ENCODE data around the gene CISD2.
"Not testable (repeated sequence)": the region's sequence is repeated elsewhere in the genome, so short reads cannot be mapped to it uniquely, and the experiment has no call there.

The CISD2 gene

GRCh38 chr4:102868781-102869568 lies at the start of gene CISD2:
TSS of gene CISD2 (plus strand) at chr4:102868992. CDS start at chr4:102869085, 93 bp downstream.
- DNase-seq (ENCODE audit: low read depth): peak; percentile 87

GRCh38 chr4:102819100-102819499 lies 49.7 kb upstream of the CISD2 start:
- not testable (repeated sequence) for DNase-seq (ENCODE audit: low read depth)

- no peak for DNase-seq (ENCODE audit: low read depth)
Observed at GRCh38 chr4:102819588-102820365, 49.0 kb upstream of the CISD2 start.

GRCh38 chr4:102823464-102823863 lies 45.3 kb upstream of the CISD2 start:
- no peak for DNase-seq (ENCODE audit: low read depth)

DNA sequence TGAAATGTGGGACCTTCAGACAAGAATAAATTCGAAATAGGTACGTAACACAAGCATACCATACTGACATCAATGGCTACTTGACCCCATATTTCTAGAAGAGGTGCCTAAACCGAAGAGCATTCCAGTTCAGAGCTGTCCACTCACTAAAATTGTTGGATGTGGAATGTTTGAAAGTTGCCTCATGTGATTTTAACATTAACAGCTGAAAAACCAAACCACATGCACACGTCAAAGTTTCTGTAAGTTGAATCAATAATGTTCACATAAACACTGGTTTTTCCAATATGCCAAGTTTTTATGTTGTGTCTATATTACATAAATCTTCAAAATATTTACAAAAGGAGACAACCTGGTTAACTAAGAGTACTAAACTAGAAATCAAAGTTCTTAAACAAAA lies 44.9 kb upstream of the CISD2 start:
- DNase-seq (ENCODE audit: low read depth): no peak

GRCh38 chr4:102824398-102824797 lies 44.4 kb upstream of the CISD2 start:
- DNase-seq (ENCODE audit: low read depth): no peak

DNA sequence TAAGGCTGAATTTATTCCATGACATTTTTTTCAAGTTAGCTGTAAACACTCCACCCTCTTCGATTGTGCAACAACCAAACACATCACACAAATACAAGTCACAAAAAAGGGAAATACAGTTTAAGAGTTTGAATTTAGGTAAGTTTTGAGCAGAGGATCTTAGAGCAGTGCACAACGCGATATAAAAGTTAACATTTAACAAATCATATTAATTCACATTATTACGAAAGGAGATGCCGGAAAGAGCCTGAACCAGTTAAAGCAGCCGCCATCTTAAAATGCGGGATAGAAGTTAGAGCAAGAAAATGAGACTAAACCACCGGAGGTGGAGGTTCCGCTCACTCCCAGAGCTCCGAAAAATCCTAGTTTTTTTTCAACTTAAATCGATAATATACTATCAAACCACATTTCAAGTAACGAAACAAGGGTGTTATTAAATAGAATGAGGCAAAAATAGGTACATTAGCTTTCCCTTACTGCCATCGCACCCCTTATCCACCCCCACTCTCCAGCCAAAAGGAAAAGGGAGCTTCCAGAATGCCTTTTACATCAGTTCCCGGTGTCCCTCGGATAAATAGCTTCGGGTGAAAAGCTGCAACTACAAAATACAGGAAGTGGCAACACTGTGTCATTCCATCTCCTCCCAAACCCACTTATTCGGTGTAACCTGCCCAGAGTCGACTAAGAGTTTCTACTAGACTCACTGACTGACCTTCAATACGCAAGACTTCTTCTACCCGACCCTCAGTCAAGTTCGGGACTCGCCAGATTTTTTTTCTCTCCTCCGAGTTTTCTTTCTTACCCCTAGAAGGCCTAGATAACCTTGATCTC lies 43.3 kb upstream of the CISD2 start:
- DNase-seq (ENCODE audit: low read depth): no peak

DNA sequence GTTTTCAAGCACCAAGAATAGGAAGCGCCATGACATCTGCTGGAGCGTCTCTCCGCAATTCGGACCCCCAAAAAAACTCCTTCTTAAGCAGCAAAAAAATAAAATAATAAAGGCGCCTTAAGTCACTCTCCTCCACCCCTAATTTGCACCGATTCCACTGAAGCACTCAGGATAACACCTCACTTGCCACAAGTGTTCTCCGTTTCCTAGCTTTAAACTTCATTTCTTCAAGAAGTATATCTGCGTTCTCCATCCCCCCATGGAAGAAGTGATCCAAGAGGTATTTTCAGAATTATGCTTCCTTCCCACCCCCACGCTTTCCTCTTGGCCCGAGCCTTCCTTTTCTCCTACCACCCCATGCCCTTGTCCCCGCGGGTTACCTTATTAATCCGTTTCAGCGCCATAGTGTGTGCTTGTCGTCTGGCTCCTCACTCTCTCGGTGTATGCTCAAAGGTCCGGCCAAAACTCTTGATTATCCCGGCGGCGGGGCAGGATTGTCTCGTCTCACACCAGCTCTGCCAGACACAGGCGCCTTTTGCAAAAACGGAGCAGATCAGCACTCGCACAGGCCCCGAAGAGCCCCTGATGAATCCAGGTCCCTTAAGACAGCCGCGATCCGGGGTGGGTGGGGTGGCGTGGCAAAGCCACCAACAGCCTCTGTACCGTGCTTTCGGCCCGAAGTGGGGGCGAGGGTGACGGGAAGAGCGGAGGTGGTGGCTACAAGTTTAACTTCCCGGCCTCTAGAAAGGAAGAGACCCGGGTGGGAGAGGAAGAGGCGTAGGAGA lies 42.5 kb upstream of the CISD2 start:
- no peak for DNase-seq (ENCODE audit: low read depth)

- DNase-seq (ENCODE audit: low read depth): peak; percentile 85
Observed at GRCh38 chr4:102826890-102827673, 41.7 kb upstream of the CISD2 start, which contains the start of gene UBE2D3. TSS of gene UBE2D3 (minus strand) at chr4:102827551. CDS start at chr4:102826508, 1,043 bp downstream.

DNA sequence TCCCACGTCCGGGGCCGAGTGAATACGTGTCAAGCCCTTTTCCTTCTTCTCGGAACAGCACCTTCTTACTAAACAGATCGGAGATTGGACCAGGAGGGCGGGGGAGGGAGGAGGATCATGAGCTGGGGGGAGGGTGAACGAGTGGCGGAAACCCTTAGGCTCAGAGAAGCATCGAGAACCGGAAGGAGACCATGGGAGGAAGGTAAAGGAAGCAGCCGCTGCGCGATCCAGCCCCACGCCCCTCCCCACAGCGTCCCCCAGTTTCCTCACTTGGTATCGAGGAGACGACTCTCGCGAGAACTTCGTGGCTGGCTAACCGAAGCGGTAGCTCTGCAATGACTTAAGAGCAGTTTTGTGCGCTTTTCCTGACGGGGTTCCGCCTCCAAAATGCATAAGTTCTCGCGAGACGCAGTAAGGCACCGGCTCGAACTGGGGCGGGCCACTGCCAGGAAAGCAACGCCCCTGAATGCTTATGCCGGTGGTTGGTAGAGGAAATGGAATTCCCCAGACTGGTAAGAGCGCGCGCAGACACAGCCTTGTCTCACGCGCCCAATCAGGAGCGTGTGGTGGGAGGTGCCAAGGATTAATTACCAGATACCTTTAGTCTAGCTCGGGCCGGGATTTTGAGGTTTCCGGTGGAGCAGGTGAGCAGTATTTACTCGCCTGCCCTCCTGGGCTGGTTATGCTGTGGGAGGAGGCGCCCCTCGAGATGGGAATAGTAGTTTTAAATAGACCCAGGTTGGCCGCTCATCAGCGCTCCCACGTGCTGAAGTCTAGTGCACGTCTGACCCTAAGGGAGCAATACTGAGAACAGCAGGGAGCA lies 40.9 kb upstream of the CISD2 start:
- DNase-seq (ENCODE audit: low read depth): peak; percentile 97

- no peak for DNase-seq (ENCODE audit: low read depth)
Observed at GRCh38 chr4:102828497-102828808, 40.3 kb upstream of the CISD2 start.

- no peak for DNase-seq (ENCODE audit: low read depth)
Observed at GRCh38 chr4:102829803-102830202, 39.0 kb upstream of the CISD2 start.

GRCh38 chr4:102832105-102832504 lies 36.7 kb upstream of the CISD2 start:
- no peak for DNase-seq (ENCODE audit: low read depth)

GRCh38 chr4:102832667-102833066 lies 36.1 kb upstream of the CISD2 start:
- no peak for DNase-seq (ENCODE audit: low read depth)

- DNase-seq (ENCODE audit: low read depth): no peak
Observed at GRCh38 chr4:102836596-102836995, 32.2 kb upstream of the CISD2 start.

DNA sequence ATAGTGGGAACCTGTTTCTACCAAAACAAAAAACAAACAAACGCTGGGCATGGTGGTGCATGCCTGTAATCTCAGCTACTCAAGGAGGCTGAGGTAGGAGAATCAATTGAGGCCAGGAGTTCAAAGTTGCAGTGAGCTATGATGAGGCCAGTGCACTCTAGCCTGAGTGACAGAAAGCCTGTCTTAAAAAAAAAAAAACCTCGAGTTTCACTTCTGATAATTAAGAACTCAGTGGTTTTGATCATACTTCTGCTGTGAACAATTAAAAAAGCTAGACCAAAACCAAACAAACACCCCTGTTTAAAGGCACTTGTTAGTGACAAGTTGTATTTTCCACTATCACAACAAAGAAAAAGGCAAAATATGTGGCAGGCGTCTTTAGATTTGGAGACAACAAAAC lies 26.4 kb upstream of the CISD2 start:
- DNase-seq (ENCODE audit: low read depth): no peak

GRCh38 chr4:102843273-102843672 lies 25.5 kb upstream of the CISD2 start:
- no peak for DNase-seq (ENCODE audit: low read depth)

- no peak for DNase-seq (ENCODE audit: low read depth)
Observed at GRCh38 chr4:102843938-102844337, 24.9 kb upstream of the CISD2 start.

DNA sequence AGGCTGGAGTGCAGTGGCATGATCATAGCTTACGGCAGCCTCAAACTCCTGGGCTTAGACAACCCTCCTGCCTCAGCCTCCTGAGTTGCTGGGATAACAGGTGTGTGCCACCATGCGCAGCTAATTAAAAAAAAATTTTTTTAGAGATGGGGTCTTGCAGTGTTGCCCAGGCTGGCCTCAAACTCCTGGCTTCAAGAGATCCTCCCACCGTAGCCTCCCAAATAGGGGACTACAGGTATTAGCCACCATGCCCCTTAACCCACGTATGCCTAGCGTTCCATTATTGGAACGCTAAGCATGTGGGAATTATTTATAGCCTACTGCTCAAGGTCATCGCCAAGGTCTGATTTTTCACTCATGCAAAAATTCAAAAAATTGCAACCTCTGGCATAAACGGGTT lies 21.1 kb upstream of the CISD2 start:
- no peak for DNase-seq (ENCODE audit: low read depth)

DNA sequence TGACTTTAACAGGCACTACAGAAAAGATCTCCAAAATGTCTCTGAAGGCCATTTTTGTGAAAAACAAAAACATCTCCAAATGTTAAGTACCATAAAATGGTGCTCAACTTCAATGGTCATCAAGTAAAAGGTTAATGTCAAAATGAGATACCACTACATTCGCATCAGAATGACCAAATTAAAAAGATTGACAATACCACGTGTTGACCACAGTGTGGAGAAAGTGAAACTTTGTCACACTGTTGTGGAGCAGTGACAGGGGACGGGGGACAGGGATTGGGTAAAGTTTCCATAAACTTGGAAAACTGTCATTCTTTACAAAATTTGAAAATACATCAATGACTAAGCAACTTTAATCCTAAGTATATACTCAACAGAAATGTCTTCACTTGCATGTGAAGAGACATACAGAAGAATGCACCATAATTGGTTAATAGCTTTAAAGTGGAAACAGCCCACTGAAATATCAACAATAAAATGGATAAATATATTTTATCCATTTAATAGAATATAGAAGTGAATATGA lies 19.1 kb upstream of the CISD2 start:
- no peak for DNase-seq (ENCODE audit: low read depth)

All from stimulated activated CD8-positive, alpha-beta memory T cell treated with anti-CD3 and anti-CD28 coated beads, Interleukin-12 subunit alpha, Interleukin-12 subunit beta, amount 100 ng/mL, for 4 hours (primary cell).